Osteocyte (in vitro differentiated cells): ENCODE results near the gene LMF2. TPM values are rescaled to one million over a fixed set of nuclear protein-coding genes. Genes with fewer than 3 reads are reported as not detected.
A peak's percentile ranks its signal among the peaks of the same experiment; 100 is the strongest.

Source experiments
- DNase-seq: peaks from one replicate; pipeline ENCODE4 v3.0.0; 2021; ENCODE audit warnings: mixed read lengths; ENCODE audit not compliant: unreplicated experiment; ENCODE audit errors: extremely low spot score
- H3K27ac Mint-ChIP-seq: one replicate; pipeline ENCODE4 v1.8.0; 2021; ENCODE audit warnings: mild to moderate bottlenecking, mixed read lengths; ENCODE audit not compliant: unreplicated experiment
- H3K27me3 Mint-ChIP-seq: one replicate; pipeline ENCODE4 v1.8.0; 2021; ENCODE audit warnings: mixed read lengths; ENCODE audit not compliant: unreplicated experiment
- H3K36me3 Mint-ChIP-seq: one replicate; pipeline ENCODE4 v1.8.0; 2021; ENCODE audit warnings: mixed read lengths; ENCODE audit not compliant: unreplicated experiment
- H3K4me1 Mint-ChIP-seq: one replicate; pipeline ENCODE4 v1.8.0; 2021; ENCODE audit warnings: mixed read lengths; ENCODE audit not compliant: unreplicated experiment
- H3K4me3 Mint-ChIP-seq: one replicate; pipeline ENCODE4 v1.8.0; 2021; ENCODE audit warnings: mild to moderate bottlenecking, moderate library complexity, mixed read lengths; ENCODE audit not compliant: unreplicated experiment
- H3K9me3 Mint-ChIP-seq: one replicate; pipeline ENCODE4 v1.8.0; 2021; ENCODE audit warnings: mixed read lengths; ENCODE audit not compliant: unreplicated experiment
- CTCF ChIP-seq: fragments of 200-600 bp; sonication (generic); IDR thresholded peaks from 2 replicates; pipeline ENCODE4 v1.5.0; 2021; ENCODE audit warnings: antibody characterized with exemption, mild to moderate bottlenecking, moderate library complexity
- total RNA-seq: library from RNA; stranded (reverse); gene quantifications from 2 replicates; pipeline ENCODE4 v1.2.1, GENCODE V29; 2021

Gene LMF2
- total RNA-seq, 1 donor from 2014 or later = 107 TPM

DNA sequence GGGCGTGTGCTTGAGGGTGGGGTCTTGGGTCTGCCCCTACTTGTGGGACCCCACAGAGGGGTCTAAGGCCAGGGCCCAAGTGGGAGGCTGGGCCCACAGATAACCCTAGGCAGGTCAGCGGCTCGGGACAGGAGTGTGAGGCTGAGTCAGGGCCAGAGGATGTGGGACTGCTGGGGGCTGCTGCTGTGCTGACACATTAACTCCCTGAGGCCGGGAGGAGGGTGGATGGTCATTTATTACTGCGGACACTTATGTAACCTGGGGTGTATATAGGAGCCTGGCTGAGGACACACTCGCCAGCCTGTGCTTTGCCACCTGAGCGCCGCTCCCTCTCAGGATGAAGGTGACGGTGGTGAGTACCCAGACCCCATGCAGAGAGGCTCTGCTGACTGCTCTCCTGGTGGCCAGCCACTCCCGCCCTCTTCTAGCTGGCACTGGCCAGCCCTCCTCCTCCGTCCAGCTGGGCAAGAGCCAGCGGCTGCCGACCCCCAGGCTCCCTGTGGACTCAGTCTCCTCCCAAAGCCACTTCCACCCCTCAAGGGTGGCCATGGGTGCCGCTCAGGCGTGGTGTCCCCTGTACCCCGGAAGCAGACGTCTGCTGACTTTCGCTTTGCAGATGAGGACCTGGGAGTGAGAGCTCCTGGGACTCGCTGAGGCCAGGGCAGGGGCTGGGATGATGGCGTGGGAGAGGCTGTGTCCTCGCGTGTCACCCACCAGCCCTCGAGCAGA is 20.8 kb downstream of the LMF2 start, which contains the start of gene MIOX:
Gene MIOX, plus strand, starts transcription at position 299 of the 729 bp plus-strand sequence. Its CDS starts 39 bp downstream, at position 338.
- Mint-ChIP-seq H3K27me3 (no peaks in the 10 kb centered on the region), H3K9me3 (no peaks in the 10 kb centered on the region), H3K4me1 (peaks cover 12% of the 10 kb centered on the region), H3K4me3 (no peak within 1 kb of the TSS), H3K36me3 (peaks cover 2% of the 10 kb centered on the region), H3K27ac (peak within 1 kb of the TSS; percentile 57)
- no peak for TF ChIP-seq CTCF
- DNase-seq = no peak

- Mint-ChIP-seq H3K4me3 (no peak overlapping the region), H3K27ac (no peak overlapping the region), H3K4me1 (peaks cover 12% of the 10 kb centered on the region), H3K36me3 (peaks cover 2% of the 10 kb centered on the region), H3K9me3 (no peaks in the 10 kb centered on the region), H3K27me3 (no peaks in the 10 kb centered on the region)
- no peak for TF ChIP-seq CTCF
- no peak for DNase-seq
Observed at GRCh38 chr22:50485221-50486131, 22.0 kb downstream of the LMF2 start.

- Mint-ChIP-seq H3K27ac (no peak overlapping the region), H3K27me3 (peaks cover 9% of the 10 kb centered on the region), H3K4me1 (peaks cover 12% of the 10 kb centered on the region), H3K4me3 (no peak overlapping the region), H3K36me3 (peaks cover 2% of the 10 kb centered on the region), H3K9me3 (no peaks in the 10 kb centered on the region)
- no peak for TF ChIP-seq CTCF
- no peak for DNase-seq
Observed at GRCh38 chr22:50483977-50484853, 23.3 kb downstream of the LMF2 start.

GRCh38 chr22:50483556-50483955 is 23.9 kb downstream of the LMF2 start:
- no peak for TF ChIP-seq CTCF

More at GRCh38 chr22:50483556-50483955, 23.9 kb downstream of the LMF2 start:
- Mint-ChIP-seq H3K4me3 (no peak overlapping the region), H3K4me1 (peaks cover 12% of the 10 kb centered on the region), H3K9me3 (no peaks in the 10 kb centered on the region), H3K27me3 (peaks cover 9% of the 10 kb centered on the region), H3K27ac (no peak overlapping the region), H3K36me3 (peaks cover 2% of the 10 kb centered on the region)
- no peak for DNase-seq
